ENCODE results near the gene BID. TPM values are rescaled to one million over a fixed set of nuclear protein-coding genes. Genes with fewer than 3 reads are reported as not detected.
A peak's percentile ranks its signal among the peaks of the same experiment; 100 is the strongest.

BID gene
- total RNA-seq, 1 donor from 2014 or later, result 43.3 TPM

DNA sequence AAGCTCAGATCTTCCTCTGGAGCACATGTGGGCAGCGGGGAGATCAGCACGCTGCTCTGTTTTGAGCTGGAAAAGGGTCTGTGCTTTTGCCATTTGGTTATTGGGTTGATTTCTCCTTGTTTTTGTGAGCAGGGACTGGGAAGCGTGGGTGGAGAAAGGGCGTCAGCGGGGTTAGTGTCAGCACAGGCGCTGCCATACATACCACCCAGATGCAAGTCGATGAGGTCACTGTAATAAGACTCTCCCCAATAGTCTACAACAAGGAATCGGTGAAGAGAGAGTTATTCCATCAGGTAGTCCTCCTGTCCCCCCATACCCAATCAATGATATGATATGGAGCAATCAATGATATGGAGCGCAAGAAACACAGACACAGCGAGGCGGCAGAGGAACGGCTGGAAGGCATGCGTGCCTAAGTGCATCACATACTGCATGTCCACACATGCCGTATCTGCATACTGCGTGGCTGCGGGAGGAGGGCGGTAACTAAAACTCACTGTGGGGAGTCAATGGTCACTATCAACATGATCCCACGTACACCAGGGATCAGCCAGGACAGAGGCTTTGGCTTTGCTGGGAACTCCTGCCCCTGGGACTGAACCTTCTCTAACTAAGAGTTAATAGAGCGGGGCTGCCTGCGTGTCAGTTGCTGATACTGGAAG lies 29.5 kb upstream of the BID start:
- DNase-seq (ENCODE audit: low read depth in 2 of 2), result no peak

DNA sequence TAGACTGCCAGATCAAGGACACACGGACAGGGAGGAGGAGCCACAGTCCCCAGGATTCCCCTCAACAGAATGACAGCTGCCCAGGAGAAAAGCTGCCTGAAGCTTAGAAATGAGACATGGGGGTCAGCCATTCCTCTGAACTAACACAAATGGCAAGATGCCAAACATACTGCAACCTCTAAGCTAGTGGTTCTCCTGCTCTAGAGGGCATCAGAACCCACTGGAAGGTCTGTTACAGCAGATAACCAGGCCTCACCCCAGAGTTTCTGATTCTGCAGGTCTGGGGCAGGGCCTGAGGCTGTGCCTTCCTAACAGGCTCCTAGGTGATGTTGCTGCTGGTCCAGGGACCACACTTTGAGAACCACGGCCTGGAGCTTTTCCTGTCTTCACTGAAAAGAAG lies 28.6 kb upstream of the BID start:
- no peak for DNase-seq (ENCODE audit: low read depth in 2 of 2)

DNA sequence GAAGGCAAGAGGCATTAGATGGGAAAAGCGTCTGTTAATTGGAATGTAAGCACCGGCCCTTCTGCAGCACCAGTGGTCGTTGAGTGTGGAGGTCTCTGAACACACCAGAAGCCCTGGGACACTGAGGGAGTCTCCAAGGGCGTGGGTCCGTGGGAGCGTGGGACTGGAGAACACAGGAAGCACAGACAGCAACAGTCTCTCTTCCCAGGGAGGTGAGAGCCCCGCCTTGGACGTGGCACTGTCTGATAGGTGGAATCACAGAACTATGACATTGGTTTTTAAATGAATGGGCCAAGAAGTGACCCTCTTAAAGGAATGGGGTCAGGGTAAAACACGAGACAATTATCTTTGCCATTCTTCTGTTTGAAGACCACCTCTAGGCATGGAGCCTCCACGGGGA lies 28.1 kb upstream of the BID start:
- no peak for DNase-seq (ENCODE audit: low read depth in 2 of 2)

DNA sequence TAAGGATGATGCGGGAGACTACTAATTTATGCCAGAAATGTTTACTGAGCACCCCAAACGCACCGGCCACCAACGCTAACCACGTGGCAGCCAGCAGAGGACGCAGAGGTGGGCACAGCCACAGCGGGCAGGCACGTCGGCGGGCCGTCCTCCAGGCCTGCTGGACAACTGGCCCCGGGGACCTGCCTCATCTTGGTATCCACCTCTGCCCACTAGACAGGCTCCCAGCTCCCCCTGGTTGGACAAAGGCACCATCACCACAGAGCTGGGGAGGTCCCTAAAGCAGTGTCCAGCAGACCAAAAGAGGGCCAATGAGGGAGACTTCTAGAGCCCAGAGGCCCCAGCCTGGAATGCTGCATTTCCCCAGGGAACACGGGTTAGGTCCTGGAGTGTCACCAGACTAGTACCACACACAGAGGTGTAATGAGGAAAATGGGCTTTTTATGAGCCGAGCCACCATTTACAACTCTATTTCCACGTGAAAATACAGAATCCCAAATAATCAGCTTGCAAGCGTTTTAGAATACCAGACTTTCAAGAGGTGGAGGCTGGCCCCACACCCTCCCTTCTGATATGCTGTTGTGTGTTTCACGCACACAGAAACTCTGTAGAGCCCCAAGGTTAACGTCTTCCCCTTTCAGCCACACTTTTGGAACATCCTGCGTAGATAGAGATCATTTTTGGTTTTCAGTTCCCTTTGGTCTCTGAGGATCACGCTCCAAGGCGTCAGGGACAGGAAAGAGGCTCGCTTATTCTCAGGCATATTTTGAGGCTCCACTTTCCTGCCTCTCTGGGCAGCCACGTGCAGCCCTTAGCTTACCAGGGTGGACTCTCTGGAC lies 23.7 kb upstream of the BID start:
- no peak for DNase-seq (ENCODE audit: low read depth in 2 of 2)

DNA sequence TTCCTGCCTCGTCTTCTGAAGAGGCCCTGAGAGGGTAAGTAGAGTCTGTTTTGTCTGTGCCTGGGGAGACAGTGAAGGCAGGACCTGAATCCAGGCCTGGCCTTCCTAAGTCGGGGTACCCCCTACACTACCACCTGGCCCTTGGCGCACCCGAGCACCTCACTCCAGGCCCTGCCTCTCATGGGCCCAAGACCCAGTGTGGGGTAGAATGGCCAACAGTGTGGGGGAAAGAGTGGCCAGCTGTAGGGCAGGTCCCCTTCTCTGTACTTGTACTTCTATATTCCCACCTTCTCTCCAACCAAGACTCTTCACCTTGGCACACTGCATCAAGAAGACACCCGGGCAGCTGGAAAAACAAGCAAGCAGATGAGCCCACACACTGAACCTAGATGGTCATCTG lies 22.4 kb upstream of the BID start:
- DNase-seq (ENCODE audit: low read depth in 2 of 2), result no peak

DNA sequence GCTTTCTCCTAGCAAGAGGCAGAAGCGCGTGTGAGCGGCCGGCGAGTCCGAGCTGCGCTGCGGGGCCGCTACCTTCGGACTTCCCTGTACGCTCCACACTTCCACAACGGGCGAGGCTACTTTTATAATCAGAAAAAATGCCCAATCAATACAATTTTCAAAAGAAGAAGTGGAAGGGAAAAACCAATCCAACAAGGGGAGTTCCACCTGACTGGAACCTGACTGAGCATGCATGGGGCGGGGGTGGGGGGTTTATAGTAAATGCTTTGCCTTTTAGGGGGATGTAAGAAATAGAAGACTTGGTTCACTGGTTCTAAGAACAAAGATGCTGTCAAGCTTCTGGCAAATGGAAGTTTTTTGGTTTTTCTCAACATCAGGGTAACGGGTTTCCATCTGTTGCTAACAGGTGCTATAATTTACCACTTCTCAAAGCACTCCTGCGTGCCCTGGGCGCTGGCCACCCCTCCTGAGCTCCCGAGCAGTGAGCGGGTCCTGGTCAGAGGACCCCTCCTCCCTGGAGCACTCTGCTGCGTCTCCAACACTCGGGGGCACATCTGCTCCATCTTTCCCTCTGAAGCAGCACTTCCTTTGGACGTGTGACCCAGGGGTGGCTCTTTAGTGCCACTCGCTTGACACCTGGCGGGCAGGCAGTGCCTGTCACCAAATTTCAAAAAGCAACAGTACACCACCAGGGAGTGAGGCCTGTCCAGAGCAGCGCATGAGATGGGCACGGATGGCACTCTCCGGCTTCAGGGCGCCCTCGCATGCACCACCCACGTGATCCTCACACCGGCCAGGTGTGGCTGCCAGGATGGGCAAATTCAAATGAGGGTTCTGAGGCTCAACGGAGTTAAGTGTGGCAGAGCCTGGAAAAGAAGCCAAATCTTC lies 21.6 kb upstream of the BID start:
- DNase-seq (ENCODE audit: low read depth in 2 of 2), result no peak

DNA sequence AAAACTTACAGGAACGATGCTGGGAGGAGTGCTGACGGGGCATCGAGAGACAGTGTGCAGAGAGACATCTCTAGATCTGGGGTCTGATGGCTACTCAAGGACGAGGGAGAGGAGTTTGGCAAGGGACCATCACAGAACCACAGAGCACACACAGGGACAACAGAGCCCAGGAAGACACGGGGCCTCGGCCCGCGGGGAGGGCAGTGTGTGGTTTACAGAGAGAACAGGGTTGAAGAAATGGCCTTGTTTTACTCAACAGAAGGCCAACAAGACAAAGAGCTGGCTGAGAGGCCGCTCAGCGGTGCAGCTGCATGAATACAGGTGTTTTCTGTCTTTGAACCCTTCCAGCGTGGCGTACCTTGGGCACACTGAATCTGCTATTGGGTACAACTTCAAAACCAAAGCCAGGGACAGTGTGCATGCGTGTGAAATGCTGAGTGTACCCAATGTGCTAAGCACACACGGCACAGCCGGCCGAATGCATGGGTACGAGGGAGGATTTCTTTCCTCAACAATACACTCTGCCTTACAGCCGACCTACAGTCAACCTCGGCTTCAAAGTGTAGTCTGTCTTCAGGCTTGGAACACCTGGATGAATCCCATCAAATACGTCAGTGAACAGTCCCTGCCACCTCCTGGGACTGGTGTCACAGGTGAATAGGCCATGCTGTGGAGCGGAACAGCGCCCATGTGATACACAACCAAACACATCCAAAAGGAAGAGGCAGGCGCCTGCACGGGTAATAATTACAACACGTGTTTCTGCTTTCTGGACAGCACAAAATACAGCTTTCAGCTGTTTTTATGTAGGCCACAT lies 20.7 kb upstream of the BID start:
- DNase-seq (ENCODE audit: low read depth in 2 of 2), result no peak

DNA sequence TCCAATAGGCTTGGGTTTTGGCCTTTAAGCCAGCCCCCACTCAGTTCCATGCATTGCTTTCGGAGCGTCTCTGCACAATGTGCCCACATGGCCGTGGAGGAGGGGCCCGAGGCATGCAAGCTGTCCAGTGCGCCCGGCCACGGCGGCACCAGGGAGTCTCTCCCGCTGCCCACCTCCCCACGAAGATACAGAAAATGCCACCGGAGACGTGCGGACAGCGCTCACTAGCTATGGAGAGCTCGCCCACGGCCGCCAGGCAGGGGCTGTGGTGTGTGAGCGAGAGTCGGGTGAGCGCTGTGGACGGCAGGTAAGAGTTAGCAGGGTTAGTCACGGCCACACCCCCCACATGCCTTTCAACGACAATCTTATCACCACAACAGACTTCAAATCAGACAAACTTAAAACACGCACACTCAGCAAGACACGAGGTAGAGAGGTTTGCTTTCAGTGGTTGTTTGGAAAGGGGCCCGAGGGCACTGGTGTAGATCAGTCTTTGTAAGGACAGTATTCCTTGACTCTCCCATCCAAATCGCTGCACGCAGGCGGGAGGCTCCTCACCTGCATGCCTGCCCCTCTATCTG lies 18.7 kb upstream of the BID start:
- DNase-seq (ENCODE audit: low read depth in 2 of 2), result no peak

DNA sequence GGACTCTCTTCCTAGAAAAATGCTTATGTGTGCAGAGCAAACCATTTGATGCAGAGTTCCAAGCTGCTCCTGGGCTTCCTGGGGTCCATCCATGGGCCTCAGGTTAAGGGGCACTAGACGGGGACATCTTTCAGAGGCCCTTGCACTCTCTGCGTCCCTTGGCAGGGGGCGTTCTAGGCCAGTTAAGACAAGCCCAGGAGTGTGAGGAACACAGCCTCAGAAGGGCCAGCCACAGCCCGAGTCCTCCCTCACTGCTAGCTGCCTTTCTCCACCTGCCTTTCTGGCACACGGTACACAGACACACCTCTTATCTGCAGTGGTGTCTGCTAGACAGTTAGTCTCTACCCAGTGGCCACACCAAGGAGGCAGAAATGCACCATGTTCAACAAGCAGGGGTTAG lies 18.0 kb upstream of the BID start:
- no peak for DNase-seq (ENCODE audit: low read depth in 2 of 2)

DNA sequence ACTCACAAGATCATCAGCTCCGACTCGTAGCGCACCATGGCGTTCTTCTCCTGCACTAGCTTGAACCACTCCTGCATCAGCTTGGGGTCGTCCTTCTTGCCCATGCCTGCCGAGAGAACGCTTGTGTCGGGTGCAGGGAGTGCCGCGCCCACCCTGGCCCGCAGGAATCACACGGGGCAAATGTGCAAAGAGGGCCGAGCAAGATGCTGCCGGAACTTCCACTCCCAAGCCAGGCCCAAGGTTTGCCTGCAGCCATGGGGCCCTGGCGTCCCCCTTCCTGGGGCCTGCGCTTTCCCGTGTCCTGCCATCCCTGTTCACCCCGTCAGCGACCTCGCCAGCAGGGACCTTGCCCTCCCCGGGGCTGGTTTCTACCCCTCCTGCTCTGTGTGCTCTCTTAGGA lies 16.9 kb upstream of the BID start:
- no peak for DNase-seq (ENCODE audit: low read depth in 2 of 2)

DNA sequence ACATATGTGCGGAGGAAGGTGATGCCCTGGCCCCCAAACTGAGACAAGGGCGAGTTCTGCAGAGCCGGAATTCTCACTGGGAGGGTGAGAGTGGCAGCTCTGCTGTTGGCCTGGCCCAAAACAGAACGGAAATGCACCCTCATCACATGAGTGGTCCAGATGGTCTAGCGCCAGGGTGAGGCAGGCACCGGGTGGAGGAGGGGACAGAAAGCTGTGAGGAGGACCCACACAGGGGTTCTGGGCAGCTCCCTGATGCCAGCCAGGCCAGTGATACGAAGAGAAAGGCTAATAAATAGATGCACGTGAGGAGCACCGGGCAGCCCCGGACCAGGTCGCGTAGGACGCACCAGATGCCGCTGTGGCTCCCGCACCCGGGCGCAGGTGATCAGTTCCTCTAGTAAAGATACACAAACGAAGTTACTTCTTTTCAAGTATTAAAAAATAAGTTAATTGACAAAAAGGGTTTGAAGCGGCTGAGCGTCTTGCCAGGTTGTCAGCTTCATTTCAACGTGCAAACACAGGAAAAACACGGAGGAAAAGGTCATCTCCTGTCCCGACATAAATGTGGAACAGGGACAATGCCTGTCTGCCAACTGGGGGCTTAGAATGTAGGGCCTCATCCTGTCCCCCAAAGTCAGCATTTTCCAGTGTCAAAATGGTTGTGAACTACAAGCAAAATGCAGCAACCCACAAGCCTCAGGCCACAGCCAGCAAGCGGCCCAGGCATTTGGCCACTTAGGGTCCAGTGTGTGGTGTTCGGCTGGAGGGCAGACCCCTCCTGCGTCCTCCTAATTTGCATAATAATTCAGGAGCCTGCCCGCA lies 15.3 kb upstream of the BID start:
- no peak for DNase-seq (ENCODE audit: low read depth in 2 of 2)

DNA sequence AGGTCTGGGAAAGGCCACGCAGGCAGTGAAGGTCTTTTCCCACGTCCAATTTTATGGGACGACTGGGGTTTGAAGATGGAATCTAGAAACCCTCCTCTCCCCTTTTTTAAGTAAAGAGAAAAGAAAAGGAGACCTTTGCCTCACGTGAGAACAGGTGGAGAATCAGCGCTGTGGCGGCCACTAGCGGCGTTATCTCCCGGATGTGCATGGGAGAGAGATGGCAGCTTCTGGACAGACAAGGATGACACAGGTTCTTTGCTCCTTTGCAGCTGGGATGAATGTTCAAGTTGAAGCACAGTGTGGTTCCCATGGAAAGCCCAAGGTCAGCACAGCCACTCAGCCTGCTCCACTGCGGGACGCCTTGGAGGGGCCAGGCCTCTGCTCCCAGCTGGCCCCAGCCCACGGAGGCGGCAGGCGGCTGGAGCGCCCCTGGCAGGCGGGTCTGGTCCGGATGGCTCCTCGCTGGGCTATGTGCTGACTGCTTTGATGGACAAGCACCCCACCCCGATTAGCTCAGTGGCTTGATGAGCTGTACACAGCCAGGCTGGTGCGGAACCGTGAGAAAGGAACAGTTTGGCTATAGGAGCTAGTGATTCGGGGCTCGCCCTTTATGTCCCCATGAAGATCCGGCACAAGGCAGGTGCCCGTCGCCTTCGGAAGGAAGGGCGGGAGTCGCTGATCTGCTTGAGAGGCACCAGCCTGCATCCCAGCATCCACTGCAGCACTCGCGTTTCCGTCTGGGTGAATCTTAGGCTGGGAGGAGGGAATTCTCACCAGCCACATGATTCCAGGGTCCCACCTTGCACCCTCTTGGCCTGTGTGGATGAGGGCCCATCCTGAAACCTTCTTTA lies 14.5 kb upstream of the BID start:
- no peak for DNase-seq (ENCODE audit: low read depth in 2 of 2)

DNA sequence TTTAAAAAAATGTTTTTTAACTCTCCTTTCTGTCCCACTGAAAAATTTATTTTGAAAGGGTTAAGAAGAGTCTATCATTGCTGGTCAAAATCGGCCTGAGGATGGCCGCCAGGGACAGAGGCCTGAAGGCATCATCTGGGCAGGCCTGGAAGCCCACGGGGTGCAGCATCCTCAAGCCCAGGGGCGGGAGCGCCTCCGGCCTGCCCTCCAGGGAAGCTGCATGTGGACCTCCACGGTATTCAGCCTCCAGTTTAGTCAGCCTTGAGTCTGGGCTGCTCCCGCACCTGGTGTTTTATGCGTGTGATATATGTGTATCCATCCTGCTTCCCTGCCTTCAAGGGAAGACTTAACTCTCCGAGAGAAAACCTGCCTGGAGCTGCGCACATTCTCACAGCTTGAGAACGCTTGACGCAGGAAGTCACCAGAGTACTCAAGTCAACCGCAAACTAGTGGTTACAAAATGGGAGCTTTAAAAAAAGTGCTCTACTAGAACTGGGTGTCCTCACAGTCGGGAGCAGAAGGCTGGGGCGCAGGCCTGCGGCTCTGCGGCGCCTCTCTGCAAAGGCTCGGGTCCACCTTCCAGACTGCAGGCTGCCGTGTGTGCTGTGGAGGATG lies 13.6 kb upstream of the BID start:
- DNase-seq (ENCODE audit: low read depth in 2 of 2), result no peak

DNA sequence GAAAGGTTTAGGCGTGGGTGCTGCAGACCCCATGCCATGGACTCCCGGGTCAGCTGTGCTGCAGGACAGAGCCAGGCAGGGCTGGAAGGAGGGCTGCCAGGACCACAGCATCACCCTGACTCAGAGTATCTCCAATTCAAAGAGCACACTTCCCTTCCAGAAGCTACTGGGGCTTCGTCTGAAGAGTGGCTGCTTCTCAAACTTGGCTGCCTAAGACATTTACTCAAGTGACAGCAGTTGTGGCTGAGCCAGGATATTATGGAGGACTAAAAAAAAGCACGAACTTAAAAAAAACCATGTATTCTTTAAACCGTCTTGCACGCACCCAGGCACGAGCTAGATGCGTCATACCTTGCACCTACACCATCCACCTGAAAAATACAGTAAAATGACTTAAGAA lies 13.0 kb upstream of the BID start:
- peak in 1 of 2 donors; percentile 24 for DNase-seq (ENCODE audit: low read depth in 2 of 2)

DNA sequence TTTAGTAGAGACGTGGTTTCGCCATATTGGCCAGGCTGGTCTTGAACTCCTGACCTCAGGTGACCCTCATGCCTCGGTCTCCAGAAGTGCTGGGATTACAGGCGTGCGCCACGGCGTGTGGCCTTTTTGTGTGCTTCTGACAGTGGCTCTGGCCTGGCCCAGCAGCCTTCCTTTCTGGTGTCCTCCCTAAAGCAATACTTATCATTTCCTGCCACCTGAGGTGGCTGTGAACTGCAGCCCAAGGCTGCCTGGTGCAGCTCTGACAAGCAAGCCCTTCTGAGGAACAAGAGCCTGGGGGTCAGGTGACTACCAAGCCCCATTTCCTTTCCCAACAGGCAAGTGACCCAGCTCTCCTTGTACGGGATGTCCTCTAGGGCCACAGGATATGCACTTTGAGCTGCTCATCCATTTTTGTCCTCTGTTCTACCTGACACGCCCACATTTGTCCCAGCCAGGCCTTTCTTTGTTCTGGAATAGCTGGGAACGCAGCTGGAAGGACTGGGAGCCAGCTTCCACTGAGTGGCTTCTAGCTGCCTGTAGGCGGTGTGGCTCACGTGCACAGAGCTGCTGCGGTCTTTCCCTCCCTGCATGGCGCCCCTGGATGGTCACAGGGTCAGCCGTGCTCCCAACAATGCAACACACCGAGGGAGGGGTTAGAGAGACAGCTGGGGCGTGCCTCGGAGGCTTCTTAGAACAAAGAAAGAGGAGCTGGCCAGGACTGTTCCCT lies 12.3 kb upstream of the BID start:
- DNase-seq (ENCODE audit: low read depth in 2 of 2), result peak; percentile 69 to 87

DNA sequence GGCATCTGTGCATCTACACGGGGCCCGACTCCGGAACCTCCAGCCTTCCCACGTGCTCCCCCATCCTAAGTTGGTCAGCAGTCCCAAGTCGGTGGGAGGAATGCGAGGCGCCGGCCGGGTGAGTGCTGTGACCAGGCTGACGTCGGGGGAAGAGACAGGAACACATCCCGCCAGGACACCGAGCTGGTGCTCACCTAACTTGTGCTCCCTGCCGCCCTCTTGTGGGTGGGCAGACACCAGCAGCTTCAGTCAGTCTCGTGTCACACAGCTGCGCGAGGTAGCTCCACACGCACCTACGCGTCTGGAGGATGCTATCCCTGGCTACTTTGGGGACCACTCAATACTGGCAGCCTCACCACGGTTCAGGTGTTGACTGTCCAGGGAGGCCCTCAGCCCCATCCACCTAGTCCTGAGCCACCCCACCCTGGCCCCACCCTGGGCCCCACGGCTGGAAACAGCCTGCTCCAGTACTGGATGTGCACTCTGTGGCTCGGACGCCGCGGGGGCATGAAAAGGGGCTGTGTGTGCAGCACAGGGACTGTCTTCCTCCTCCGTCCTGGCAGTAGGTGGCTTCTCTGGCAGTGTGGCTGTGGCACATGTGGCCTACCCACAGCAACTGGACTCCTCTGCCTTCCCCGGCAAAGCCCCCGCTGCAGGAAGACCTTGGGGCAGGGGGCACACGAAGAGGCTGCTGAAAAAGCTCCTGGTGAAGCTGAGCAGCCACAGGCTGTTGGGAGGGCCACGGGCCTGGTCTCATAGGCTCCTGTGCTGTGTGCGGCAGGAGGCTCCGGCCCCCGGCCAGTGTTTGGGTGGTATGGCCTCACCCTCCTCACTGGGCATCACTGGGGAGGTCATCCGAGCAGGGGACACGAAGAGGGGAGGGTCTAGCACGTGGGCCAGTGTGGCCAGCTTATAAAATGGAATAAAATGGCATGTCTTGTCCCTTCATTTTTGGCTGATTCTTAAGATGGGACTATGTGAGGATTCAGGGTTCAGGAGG lies 11.2 kb upstream of the BID start:
- peak; percentile 10 to 53 for DNase-seq (ENCODE audit: low read depth in 2 of 2)

DNA sequence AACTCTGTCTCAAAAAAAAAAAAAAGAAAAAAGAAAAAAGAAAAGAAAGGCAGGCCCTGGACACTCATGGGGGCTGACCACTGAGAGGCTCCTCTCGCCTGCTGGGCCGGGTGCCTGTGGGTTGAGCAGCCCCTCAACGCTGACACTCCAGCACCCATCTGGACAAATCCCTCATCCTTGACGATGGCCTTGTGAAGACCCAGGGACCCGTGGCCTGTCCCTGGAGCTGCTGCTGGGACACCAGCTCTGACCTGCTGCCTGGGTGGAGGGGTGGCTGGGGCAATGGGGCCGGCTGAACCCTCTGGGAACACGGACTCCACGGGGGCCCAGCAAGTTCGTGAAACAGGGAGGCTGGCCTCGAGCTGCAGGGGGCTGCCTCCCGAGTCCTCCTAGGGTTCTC lies 10.5 kb upstream of the BID start:
- no peak for DNase-seq (ENCODE audit: low read depth in 2 of 2)

All from lung microvascular endothelial cell (primary cell).